HCEC 1CT (cell line): ENCODE measurements around the gene STKLD1.
"Not testable (repeated sequence)": the region's sequence is repeated elsewhere in the genome, so short reads cannot be mapped to it uniquely, and the experiment has no call there.

Experiments used
- DNase-seq: peaks from one replicate; pipeline ENCODE4 v3.0.0-alpha.2; 2017

STKLD1 gene

GRCh38 chr9:133366435-133366834 is 9.7 kb upstream of the STKLD1 start:
- DNase-seq: no peak

- no peak for DNase-seq
Measured at GRCh38 chr9:133367221-133367620, 8.9 kb upstream of the STKLD1 start.

GRCh38 chr9:133367778-133368177 is 8.4 kb upstream of the STKLD1 start:
- no peak for DNase-seq

GRCh38 chr9:133368249-133368881 is 7.8 kb upstream of the STKLD1 start:
- DNase-seq: no peak

GRCh38 chr9:133369422-133369821 is 6.7 kb upstream of the STKLD1 start:
- no peak for DNase-seq

- no peak for DNase-seq
Measured at GRCh38 chr9:133369933-133370332, 6.2 kb upstream of the STKLD1 start.

GRCh38 chr9:133370685-133371084 is 5.5 kb upstream of the STKLD1 start:
- no peak for DNase-seq

GRCh38 chr9:133371261-133371711 is 4.9 kb upstream of the STKLD1 start:
- no peak for DNase-seq

GRCh38 chr9:133372144-133372543 is 4.0 kb upstream of the STKLD1 start:
- DNase-seq: no peak

GRCh38 chr9:133374612-133375115 is 1.5 kb upstream of the STKLD1 start:
- peak; percentile 79 for DNase-seq

GRCh38 chr9:133375116-133375723 is 946 bp upstream of the STKLD1 start:
- DNase-seq: peak; percentile 48

GRCh38 chr9:133377280-133377679 is 1.1 kb downstream of the STKLD1 start:
- not testable (repeated sequence) for DNase-seq

GRCh38 chr9:133377721-133378216 is 1.6 kb downstream of the STKLD1 start:
- peak; percentile 23 for DNase-seq

- DNase-seq: no peak
Measured at GRCh38 chr9:133378408-133378962, 2.3 kb downstream of the STKLD1 start.

- no peak for DNase-seq
Measured at GRCh38 chr9:133379153-133380086, 3.3 kb downstream of the STKLD1 start.

GRCh38 chr9:133380734-133381133 is 4.6 kb downstream of the STKLD1 start:
- DNase-seq: no peak

- no peak for DNase-seq
Measured at GRCh38 chr9:133382507-133383141, 6.5 kb downstream of the STKLD1 start.

- DNase-seq: no peak
Measured at GRCh38 chr9:133383438-133383837, 7.3 kb downstream of the STKLD1 start.

GRCh38 chr9:133384736-133385321 is 8.7 kb downstream of the STKLD1 start:
- no peak for DNase-seq

- no peak for DNase-seq
Measured at GRCh38 chr9:133385452-133385851, 9.3 kb downstream of the STKLD1 start.

GRCh38 chr9:133386338-133386737 is 10.2 kb downstream of the STKLD1 start:
- DNase-seq: no peak

GRCh38 chr9:133387680-133388079 is 11.5 kb downstream of the STKLD1 start:
- no peak for DNase-seq
